ENCODE data around the gene GTF3C5.
"Not testable (repeated sequence)": the region's sequence is repeated elsewhere in the genome, so short reads cannot be mapped to it uniquely, and the experiment has no call there.

The GTF3C5 gene

GRCh38 chr9:132990781-132991180, 40.0 kb upstream of the GTF3C5 start:
- no peak overlapping the region for H3K4me3 ChIP-seq (ENCODE audit: low read length)
- TF ChIP-seq ZNF274 (IDR thresholded peaks at IDR 0.05; ENCODE audit: low read depth, low read length): no peak

GRCh38 chr9:132991351-132992300, 39.2 kb upstream of the GTF3C5 start:
- H3K4me3 ChIP-seq (ENCODE audit: low read length): no peak overlapping the region; the same call in 1 of the 2 replicates
- TF ChIP-seq ZNF274 (IDR thresholded peaks at IDR 0.05; ENCODE audit: low read depth, low read length): no peak

- TF ChIP-seq ZNF274 (IDR thresholded peaks at IDR 0.05; ENCODE audit: low read depth, low read length): no peak
Measured at GRCh38 chr9:132993511-132993939, 37.3 kb upstream of the GTF3C5 start.

GRCh38 chr9:132994410-132995120, 36.2 kb upstream of the GTF3C5 start:
- no peak overlapping the region; the same call in 1 of the 2 replicates for H3K4me3 ChIP-seq (ENCODE audit: low read length)
- TF ChIP-seq ZNF274 (IDR thresholded peaks at IDR 0.05; ENCODE audit: low read depth, low read length): no peak

More at GRCh38 chr9:132993511-132993939, 37.3 kb upstream of the GTF3C5 start:
- H3K4me3 ChIP-seq (ENCODE audit: low read length): no peak overlapping the region

- H3K4me3 ChIP-seq (ENCODE audit: low read length): no peak overlapping the region
- TF ChIP-seq ZNF274 (IDR thresholded peaks at IDR 0.05; ENCODE audit: low read depth, low read length): no peak
Measured at GRCh38 chr9:132995121-132995420, 35.7 kb upstream of the GTF3C5 start.

- no peak for TF ChIP-seq ZNF274 (IDR thresholded peaks at IDR 0.05; ENCODE audit: low read depth, low read length)
Measured at GRCh38 chr9:132995879-132996278, 34.9 kb upstream of the GTF3C5 start.

GRCh38 chr9:132996526-132996925, 34.3 kb upstream of the GTF3C5 start:
- no peak for TF ChIP-seq ZNF274 (IDR thresholded peaks at IDR 0.05; ENCODE audit: low read depth, low read length)
- H3K4me3 ChIP-seq (ENCODE audit: low read length): no peak overlapping the region

More at GRCh38 chr9:132995879-132996278, 34.9 kb upstream of the GTF3C5 start:
- H3K4me3 ChIP-seq (ENCODE audit: low read length): no peak overlapping the region

- no peak overlapping the region for H3K4me3 ChIP-seq (ENCODE audit: low read length)
- TF ChIP-seq ZNF274 (IDR thresholded peaks at IDR 0.05; ENCODE audit: low read depth, low read length): no peak
Measured at GRCh38 chr9:132997591-132997990, 33.2 kb upstream of the GTF3C5 start.

- not testable (repeated sequence) for H3K4me3 ChIP-seq (ENCODE audit: low read length)
Measured at GRCh38 chr9:132998221-132998620, 32.6 kb upstream of the GTF3C5 start.

- no peak for TF ChIP-seq ZNF274 (IDR thresholded peaks at IDR 0.05; ENCODE audit: low read depth, low read length)
- no peak overlapping the region for H3K4me3 ChIP-seq (ENCODE audit: low read length)
Measured at GRCh38 chr9:132998831-132999635, 31.8 kb upstream of the GTF3C5 start.

- H3K4me3 ChIP-seq (ENCODE audit: low read length): no peak overlapping the region
- no peak for TF ChIP-seq ZNF274 (IDR thresholded peaks at IDR 0.05; ENCODE audit: low read depth, low read length)
Measured at GRCh38 chr9:133002147-133003070, 28.4 kb upstream of the GTF3C5 start.

GRCh38 chr9:133003071-133003461, 27.7 kb upstream of the GTF3C5 start:
- TF ChIP-seq ZNF274 (IDR thresholded peaks at IDR 0.05; ENCODE audit: low read depth, low read length): no peak
- no peak overlapping the region for H3K4me3 ChIP-seq (ENCODE audit: low read length)

- no peak for TF ChIP-seq ZNF274 (IDR thresholded peaks at IDR 0.05; ENCODE audit: low read depth, low read length)
- no peak overlapping the region for H3K4me3 ChIP-seq (ENCODE audit: low read length)
Measured at GRCh38 chr9:133003671-133004090, 27.1 kb upstream of the GTF3C5 start.
